HG02870 (cell line): ENCODE results near the gene TNRC18.

ENCODE experiments used
- ATAC-seq: cut with Tn5 transposase; IDR thresholded peaks from one replicate; pipeline ENCODE4 v1.9.1; 2021; ENCODE audit warnings: mild to moderate bottlenecking, moderate library complexity; ENCODE audit not compliant: unreplicated experiment

The TNRC18 gene

DNA sequence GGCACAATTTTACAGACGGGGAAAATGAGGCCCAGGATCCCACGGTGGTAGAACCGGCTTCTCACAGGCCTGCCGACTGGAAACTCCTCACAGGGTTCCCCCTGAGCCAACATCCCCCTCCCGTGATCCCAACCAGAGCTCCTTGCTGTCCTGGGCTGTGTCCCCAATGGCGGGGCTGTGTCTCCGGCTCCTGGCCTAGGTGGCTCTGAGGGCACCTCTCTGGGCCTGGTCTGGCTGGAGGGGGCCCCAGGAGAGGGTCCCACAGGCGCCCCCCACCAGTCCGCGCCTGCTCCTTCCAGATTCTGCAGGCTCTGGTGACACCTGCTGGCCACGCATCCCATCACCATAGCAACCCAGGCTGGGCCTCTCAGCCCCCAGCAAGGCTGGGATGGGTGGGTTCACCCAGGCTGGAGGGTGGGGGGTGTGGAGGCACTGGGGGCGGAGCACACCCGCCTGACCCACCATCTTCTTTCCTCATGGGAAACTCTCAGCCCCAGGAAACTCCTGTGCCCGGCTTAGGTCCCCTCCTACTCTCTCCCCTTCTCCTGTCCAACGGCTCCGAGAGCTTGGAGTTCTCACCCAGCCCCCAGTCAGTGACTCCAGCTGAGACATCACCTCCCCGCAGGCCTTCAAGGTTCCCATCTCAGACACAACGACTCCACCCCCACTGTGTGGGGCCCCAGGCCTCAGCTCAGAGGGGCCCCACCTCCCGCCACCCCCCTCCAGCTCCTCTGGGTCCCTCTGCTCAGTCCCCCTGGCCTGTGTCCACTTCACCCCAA, 27.1 kb upstream of the TNRC18 start:
- no peak for ATAC-seq

DNA sequence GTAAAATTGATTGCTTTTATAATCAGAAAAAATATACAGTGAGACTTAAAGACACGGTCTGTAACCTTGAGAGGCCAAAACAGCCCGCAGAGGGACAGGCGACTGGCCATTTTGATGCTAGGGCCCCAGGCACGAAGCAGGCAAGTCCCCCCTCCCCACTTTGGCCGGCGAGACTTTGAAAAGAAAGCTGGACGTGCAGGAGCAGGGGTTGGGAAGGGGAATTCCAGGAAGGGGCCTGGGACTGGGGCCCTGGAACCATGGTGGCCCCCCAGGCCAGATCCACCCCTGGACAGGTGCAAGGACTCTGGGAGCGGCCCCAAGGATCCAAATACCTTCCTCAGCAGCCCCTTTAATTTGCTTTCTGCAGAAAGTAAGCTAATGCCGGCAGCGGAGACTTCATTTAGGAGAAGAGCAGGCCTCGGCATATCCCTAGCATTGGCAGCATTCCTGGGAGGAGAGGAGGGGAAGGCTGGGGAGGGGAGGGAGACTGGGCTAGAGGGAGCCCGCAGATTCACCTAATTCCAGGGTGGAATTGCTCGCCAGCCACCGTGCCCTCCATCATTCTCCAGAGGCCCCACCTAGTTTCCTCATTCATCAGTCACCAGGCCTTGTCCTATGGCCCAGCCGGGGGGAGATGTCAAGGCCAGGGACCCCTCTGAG, 24.9 kb upstream of the TNRC18 start:
- ATAC-seq, result no peak

DNA sequence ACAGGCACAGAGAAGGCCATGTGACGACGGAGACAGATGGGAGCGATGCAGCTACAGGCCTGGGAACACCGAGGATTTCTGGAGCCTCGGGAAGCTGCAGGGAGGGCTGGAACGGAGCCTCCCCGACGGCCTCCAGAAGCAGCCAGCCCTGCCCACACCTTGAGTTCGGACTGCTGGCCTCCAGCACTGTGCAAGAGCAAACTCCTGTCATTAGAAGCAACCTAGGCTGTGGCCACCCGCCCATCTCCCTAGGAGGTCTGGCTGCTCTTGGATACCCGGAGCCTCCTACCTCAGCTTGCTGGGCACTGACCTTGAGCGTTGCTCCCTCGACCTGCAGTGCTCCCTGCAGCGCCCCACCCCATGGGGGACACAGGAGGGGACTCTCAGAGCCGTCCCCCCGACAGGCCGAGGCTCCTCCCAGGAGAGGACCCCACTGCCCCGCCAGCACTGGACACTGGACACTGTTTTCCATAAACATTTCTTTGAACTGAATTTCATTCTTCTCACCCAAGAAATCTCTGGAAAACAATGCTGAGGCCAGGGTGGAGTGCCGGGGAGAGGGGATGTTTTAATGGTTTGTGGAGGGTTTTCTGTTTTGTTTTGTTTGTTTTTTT, 22.5 kb upstream of the TNRC18 start:
- ATAC-seq, result no peak

DNA sequence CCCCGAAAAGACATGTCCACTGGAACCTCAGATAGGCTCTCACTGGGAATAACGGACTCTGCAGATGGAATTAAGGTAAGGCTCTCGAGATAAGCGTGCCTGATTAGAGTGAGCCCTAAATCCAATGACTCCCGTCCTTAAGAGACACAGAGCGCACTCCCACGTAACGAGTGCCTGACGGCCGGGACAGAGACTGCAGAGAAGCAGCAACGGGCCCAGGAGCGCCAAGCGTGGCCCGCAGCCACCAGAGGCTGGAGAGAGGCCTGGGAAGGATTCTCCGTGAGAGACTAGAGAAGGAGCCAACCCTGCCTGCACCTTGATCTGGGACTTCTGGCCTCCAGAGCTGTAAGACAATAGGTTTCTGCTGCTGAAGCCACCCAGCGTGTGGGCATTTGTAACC, 20.0 kb upstream of the TNRC18 start:
- no peak for ATAC-seq

DNA sequence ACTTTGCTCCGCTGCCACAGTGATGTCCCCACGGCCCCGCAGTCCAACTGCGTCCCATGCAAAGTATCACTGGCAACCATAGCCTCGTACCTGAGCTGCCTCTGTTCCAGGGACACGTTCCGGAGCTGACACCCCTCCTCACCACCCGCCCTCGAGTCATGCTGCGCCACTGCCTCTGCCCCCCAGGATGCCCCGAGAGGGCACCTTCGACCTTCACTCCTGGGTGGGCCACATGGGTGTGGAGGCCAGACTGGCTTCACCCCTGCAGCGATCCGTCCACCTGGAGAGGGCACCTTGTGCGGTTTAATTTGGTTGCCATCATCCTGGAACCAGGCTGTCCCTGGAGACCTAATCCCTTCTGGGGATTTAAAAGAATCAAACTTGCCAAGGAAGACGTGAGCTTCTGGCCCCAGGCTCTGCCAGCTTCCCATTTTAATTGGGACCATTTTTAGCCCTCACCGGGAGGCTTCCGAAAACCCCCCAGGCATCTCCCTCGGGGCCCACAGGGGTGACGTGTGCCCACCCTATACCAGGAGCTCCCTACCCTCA, 19.2 kb upstream of the TNRC18 start:
- ATAC-seq, result no peak

DNA sequence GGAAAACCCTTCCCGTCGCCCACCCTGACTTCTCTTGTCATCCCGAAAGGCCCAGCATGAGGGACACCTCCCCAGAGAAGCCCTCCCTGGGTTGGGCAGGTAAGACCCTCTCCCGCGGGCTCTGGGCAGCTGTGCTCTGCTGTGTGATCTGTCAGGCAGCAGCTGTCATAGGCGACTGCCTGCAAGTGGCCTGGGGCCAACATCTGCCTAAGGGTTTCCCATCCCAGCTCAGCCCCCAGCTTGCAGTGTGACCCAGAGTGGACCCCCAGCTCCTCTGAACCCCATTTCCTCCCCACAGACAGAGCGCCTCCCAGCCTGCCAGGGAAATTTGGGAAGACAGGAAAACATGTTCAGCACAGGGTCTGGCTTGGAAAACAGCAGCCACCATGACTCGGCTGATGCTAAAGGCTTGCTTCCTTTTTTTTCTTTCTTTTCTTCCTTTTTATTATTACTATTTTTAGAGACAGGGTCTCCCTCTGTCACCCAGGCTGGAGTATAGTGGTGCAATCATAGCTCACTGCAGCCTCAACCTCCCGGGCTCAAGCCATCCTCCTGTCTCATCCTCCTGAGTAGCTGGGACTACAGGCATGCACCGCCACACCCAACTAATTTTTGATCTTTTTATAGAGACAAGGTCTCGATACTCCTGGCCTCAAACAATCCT, 18.3 kb upstream of the TNRC18 start:
- no peak for ATAC-seq

DNA sequence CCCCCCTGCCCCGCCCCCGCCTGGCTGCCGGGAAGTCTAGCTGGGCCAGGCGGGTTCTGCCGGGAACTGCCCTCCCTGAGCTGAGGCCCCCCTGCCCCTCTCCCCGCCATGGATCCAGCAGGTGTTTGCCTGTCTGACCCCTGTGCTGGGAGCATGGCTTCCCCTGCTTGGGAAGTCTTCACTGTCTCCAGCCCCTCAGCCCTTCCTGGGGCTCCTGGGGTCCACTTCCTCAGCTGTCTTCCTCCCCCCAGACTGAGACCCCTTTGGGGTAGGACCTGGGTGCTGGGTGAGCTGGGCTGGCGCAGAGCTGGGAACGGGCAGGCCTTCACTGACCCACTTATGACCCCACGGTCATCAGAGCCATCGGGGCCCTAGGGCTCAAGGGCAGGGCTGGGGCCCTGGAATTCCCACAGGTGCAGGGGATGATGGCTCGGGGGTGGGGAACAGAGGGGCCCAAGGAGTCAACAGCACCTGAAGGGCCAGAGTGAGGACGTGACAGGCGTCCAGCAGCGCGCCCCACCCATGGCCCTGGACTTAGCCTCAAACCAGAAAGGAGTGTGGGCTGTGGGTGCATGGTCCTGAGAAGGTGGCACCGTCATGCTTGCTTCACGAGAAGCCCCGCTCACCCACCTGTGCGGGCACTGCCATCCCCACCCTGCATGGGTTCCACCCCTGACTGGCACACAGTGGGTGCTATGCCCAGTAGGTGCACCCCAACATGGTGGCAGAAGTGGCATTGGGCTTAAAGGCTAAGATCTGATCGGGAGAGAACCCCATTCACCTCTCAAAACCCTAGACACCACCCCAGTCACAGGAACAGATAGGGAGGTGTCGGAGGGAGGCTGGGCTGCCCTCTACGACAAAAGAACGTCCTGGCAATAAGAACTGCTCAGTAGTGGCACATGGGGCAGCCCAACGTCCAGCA, 16.2 kb upstream of the TNRC18 start:
- ATAC-seq, result no peak

DNA sequence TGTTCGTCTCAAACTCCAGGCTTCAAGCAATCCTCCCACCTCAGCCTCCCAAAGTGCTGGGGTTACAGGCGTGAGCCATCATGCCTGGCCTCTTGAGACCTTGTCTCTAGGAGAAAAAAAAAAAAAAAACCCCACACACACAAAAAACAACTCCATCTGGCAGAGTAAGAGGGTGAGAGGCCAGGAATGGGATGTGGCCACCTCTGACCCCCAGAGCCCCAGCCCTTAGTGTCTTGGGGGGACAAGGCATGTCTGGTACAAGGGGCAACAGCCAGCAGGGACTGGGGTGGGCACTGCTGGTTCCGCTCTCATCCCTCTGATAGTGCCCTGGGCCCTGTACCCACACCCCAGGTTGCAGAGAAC, 15.6 kb upstream of the TNRC18 start:
- ATAC-seq, result no peak

DNA sequence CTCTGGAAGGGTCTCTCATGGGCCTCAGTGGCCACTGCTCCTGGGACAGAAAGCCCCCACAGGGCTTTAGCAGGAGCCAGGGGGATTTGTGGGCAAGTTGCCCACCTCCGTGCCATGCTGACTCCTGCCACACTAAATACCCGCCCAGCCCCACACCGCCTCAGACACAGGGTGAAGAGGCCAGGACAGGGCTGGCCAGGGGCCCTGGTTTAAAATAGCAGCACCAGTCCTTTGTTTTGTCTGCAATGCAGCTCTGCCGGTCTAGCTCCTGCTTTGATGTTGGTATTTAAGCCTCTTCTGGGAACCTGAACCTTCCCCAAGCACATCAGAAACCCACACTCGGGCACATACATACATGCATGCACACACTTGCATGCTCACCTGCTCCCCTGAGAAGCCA, 14.4 kb upstream of the TNRC18 start:
- no peak for ATAC-seq

DNA sequence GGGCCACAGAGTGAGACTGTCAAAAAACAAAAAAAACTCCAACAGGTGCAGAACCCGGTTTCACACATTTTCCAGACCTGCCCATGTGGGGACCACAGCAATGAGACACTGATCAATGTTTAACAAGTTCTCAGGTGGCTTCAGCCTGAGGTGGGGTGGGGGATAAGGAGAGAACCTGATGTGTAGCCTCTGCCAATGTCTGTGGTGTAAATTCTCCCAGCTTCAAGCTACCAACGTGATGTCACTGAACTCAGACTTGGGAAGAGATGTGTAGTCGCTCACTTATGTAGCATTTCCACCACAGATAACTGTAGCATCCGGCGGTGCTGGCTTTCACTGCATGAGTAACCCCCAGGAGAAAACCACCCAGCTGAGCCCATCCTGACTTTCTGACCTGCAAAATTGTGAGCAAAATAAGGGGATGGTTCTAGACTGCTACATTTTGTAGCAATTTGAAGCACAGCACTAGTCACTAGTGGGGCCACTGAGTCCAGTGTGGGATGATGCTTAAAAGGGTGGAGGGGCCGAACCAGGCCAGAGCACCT, 13.8 kb upstream of the TNRC18 start:
- no peak for ATAC-seq

DNA sequence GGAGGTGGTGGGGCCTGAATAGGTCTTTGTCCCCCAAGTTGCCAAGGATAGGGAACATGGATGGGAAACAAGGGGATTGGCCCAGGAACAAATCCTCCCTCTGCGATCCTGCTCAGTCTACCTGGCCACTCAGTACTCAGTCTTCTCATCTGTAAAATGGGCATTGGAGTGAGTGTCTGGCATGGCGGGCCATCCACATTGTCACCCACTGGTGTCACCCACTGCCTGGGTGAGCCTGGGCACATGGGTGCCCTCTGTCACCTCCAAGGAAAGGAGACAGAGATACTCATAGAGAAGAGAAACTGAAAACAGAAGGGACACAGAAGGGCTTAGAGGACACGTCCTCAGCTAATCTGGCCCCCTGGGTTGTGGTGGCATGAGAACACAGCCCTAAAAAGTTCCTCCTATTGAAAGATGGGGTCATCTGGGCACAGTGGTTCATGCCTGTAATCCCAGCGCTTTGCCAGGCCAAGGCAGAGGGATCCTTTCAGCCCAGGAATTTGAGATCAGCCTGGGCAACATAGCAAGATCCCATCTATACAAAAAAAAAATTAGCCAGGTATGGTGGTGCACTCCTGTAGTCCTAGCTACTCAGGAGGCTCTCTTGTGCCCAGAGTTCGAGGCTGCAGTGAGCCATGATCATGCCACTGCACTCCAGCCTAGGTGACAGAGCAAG, 12.5 kb upstream of the TNRC18 start:
- ATAC-seq, result no peak

DNA sequence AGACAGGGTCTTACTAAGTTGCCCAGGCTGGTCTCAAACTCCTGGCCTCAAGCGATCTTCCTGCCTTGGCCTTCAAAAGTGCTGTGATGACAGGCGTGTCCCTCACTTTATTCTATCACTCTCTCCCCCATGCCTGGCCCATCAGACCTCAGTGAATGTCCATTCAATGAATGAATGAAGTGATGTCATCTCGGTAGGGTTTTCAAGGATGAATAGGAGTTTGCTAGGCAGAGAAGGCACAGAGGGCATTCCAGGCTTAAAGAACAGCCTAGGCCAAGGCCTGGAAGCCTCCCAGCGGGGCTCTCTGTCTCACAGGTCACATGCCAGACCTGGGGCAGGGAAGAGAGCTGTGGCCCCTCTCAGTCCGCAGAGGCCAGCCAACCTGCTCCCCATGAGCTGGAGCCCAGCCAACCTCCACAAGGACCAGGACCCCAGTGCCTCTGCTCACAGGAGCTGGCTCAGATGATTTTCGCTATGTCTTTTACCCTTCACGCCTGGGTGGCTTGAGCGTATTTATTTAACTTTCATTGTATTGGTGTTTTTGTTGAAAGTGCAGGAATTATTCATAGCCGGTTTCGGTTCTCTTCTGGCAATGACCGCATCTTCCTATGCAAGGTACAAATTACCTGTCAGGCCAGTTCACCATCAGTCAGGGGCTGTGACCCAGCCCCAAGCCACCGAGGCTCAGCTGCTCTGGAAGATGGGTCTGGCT, 11.8 kb upstream of the TNRC18 start:
- peak; percentile 61 for ATAC-seq

DNA sequence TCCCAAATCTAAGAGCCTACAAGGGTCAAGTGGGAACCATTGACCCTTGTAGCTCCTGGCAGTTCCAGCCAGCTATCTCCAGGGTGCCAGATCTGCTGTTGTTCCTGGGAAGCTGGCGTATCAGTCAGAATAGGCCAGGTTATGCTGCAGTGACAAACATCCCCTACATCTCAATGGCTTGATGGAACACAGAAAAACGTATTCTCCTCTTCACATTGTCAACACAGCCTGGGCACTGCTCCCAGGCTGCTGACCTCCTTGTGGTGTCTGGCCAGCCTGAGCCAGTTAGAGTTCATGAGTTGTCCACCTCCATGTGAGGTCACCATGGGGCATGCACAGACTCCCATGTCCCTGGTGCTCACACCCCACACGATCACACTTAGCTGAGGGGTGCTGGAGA, 9.5 kb upstream of the TNRC18 start:
- no peak for ATAC-seq

DNA sequence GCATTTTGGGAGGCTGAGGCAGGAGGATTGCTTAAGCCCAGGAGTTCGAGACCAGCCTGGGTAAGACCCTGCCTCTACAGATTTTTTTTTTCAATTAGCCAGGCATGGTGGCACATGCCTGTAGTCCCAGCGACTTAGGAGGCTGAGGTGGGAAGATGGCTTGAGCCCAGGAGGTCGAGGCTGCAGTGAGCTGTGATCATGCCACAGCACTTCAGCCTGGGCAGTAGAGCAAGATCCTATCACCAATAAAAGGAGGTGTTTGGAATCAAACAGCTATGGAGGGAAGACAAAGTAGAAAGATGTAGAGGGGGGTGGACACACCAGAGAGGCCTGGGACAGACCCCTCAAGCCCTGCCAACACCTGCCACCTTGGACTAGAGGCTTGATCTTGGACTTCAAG, 9.1 kb upstream of the TNRC18 start:
- ATAC-seq, result no peak

DNA sequence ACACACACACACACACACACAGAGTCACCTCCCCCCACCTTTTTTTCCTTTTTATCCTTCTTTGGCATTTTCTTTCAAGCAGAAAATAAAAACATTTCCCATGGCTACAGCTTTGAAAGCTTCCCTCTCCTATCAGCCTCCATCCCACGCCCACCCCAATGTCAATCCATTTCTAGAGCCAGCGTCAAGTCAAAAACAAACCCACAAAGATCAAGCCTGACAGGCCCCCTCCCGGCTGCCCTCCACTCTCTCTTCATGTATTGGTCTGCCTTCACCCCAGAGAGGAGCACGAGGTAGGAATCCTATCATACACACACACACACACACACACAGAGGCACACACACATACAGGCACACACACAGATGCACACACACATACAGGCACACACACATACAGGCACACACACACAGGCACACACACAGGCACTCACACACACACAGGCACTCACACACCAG, 8.0 kb upstream of the TNRC18 start:
- no peak for ATAC-seq

DNA sequence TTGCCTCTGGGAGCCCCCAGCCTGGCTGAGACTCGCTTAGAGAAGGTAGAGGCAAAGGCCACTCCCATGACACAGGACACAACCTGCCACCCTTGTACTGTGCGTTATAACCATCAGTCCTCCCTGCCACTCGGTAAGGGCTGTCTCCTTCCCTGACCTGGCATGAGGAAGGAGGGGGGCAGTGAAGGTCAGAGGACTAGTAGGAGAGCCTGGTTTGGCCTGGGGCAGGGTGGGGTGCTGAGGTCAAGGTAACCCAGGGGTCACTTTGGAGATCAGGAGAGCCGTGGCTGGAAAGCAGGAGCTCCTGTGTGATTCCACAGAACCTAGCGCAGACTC, 6.9 kb upstream of the TNRC18 start:
- no peak for ATAC-seq

DNA sequence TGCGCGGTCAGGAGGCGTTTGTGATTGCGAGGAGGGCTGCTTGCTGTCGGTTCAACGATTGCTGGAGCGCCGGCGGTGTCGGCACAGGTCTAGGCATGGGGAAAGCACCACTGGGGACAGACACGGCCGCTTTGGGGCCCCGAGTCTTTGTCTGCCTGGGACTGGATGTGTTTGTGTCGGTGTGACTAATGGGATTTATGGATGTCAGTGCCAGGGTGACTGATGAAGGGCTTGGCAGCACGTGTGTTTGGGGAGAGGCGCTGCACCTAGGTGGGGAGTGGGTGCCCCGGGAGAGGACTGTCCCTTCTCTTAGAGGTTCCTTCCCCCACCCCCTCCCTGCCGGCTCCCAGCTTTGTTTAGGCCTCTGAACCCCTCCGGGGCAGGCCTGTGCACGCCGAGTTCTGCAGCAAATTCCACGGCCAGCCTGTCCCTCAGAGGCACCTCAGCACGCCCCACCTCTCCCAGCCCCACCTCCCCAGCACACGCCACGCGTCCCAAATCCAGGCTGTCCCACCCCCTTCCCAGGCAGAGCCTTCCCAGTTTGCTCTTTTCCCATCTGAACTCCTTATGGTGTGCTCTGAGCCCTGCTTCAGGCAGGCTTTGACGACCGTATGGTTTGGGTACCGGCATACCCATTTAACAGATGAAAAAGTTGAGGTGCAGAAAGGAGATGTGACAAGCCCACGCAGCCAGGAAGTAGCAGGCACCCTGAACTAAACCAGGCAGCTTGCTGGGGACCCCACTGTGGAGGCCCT, 6.4 kb upstream of the TNRC18 start:
- ATAC-seq, result no peak

DNA sequence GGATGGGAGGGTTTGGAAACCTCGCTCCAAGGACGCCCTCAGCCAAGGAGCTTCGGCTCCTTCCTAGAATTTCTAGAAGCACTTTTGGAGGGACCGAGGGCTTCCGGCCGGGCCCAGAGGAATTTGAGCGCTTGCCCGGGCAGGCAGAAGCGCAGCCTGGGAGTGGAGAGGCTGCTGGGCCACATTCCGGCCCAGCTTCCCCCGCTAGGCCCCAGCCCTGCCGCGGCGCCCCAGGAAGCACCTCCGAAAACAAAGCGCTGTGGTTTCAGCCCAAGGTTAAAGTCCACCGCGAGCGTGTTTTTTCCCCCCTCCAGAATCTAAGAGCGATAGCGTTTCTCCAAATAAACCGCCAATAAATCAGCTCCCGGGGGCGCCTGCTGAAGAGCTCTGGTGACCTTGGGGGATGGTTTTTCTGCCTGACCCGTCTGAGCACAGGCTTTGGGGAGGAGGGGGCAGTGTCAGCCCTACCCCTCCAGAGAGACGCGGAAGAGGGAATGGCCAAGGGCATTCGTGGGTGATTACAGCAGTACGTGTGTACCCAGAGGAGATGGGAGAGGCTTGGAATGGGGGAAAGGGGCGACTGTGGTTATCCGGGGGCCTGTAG, 5.7 kb upstream of the TNRC18 start:
- ATAC-seq, result no peak
